Aorta (tissue), 5 donors: ENCODE measurements around the gene TMEM31. TPM values are rescaled to one million over a fixed set of nuclear protein-coding genes. Genes with fewer than 3 reads are reported as not detected.

Experiments
- ATAC-seq: fragments of 200-7000 bp; cut with Tn5 transposase; one replicate; pipeline ENCODE4 v1.9.1; 2022; ENCODE audit warnings: moderate library complexity; ENCODE audit not compliant: low FRiP score
- DNase-seq, 2 donors: peaks; one replicate each; pipeline ENCODE4 v3.0.0-alpha.2; 2020
- H3K27ac ChIP-seq, 2 donors: one replicate each; pipeline ENCODE4 v1.5.1; 2013; ENCODE audit warnings: low read length in 2 of 2, mild to moderate bottlenecking in 2 of 2, moderate library complexity in 2 of 2, control low read depth in 1 of 2, inconsistent platforms in 1 of 2, low read depth in 1 of 2
- H3K27me3 ChIP-seq, 2 donors: one replicate each; pipeline ENCODE4 v1.6.1; 2013; ENCODE audit warnings: control low read depth in 1 of 2, low read length in 1 of 2, mild to moderate bottlenecking in 1 of 2, moderate library complexity in 1 of 2; ENCODE audit not compliant: insufficient read depth in 2 of 2, control insufficient read depth in 1 of 2
- H3K36me3 ChIP-seq, 2 donors: one replicate each; pipeline ENCODE4 v1.6.1; 2013; ENCODE audit warnings: control low read depth in 1 of 2, low read length in 1 of 2, mild to moderate bottlenecking in 1 of 2; ENCODE audit not compliant: insufficient read depth in 2 of 2, control insufficient read depth in 1 of 2
- H3K4me1 ChIP-seq, 2 donors: one replicate each; pipeline ENCODE4 v1.6.1; 2013; ENCODE audit warnings: low read length in 2 of 2, control low read depth in 1 of 2, mild to moderate bottlenecking in 1 of 2, moderate library complexity in 1 of 2; ENCODE audit not compliant: insufficient read depth in 2 of 2, control insufficient read depth in 1 of 2
- H3K4me3 ChIP-seq, 2 donors: one replicate each; pipeline ENCODE4 v1.5.1; 2013; ENCODE audit warnings: low read length in 2 of 2, control low read depth in 1 of 2, mild to moderate bottlenecking in 1 of 2
- H3K9me3 ChIP-seq: one replicate; pipeline ENCODE4 v1.6.1; 2013; ENCODE audit warnings: mild to moderate bottlenecking, low read length; ENCODE audit not compliant: control insufficient read depth
- WGBS, 2 donors: extraction: QIAGEN DNeasy Blood & Tissue Kit; methylation state at CpG; one replicate each; pipeline ENCODE4 v1.1.7; 2013; 5-methylcytosine and 5-hydroxymethylcytosine counted together
- intact Hi-C, 2 donors: fragments of 100-400 bp; cut with DNase I; formaldehyde crosslinking; loops; one replicate each; pipeline versions ENCODE4 v1.14.2 to v1.15.0; 2022
- polyA plus RNA-seq, 2 donors: library from polyadenylated mRNA; stranded (reverse); fragments of 200-250 nt; gene quantifications; one replicate each; pipeline ENCODE4 v1.2.3, GENCODE V29; 2013
- total RNA-seq, 2 donors: library from RNA; stranded (reverse); fragmentation: NEBNext Ultra II Directional; extraction: Animal tissue kit (Norgen Biotek cat#: 25700); gene quantifications; one replicate each; pipeline ENCODE4 v1.2.1, GENCODE V29; 2021
- donor health status: healthy with polysubstance abuse.
- donor health status: Bipolar disorder and iron deficiency.
- donor health status: DM: no; HTN: no; CAD: no.
- donor health status: DM: no; HTN: no; CAD: no.
- donor health status: DM: yes; HTN: yes; CAD: no.

TMEM31 gene
- total and polyA plus RNA-seq, 4 donors: not detected

DNA sequence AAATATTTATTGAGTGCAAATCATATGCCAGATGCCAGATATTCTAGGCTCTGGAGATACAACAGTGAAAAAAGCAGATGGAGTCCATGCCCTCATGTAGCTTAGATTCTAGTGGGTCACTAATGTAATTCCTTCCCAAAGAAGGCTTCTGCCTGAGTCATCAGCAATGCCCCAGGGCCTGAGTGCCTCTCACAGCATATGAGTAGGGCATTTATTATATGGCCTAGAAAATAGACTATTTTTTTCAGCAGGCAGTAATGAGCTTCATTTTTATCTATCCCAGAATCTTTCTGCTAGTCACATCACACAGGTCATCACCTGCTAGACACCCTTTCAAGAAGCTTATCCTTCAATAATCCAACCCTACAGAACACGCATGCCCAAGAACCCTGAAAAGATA, 22.3 kb downstream of the TMEM31 start:
- H3K27ac ChIP-seq: no peak overlapping the region
- H3K9me3 ChIP-seq: no peaks in the 10 kb centered on the region
- DNase-seq (no peak), ATAC-seq (no peak)
- peaks cover 0 to 2% of the 10 kb centered on the region in 2 donors for H3K4me1 ChIP-seq
- intact Hi-C loops: no loop called here
- WGBS, 2 donors: 92 to 98% methylated on average over 1 of the region's 1 CpG
- no peak overlapping the region for H3K4me3 ChIP-seq
- no peaks in the 10 kb centered on the region for H3K36me3 ChIP-seq
- H3K27me3 ChIP-seq: no peaks in the 10 kb centered on the region

DNA sequence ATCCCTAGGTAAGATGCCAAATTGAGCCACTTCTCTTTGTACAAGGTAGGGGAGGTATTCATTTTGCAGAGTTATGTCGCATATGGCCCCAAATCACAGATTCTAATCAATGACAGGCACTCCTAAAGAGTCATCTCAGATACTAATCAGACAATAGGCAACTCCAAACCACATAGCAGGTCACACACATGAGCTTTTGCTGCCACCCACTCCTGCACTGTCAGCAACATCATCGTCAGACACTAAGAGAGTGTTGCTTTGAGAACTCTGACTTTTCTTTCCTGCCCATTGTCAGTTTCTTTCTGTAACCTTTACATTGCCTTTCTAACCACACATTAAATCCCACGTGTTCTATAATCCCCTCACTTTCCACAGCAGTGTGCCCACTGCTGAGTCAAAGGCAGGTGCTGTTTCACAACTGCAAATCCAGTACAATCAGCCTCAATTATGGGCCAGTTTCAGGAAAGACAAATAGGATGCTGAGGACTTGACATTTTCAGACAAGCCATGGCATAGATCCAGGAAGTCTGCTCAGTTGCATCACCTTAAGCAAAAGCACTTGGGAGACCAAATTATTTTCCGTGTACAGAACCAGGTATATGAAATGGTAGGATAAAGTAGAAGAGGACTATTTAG, 23.5 kb downstream of the TMEM31 start:
- DNase-seq: no peak
- H3K27me3 ChIP-seq: no peaks in the 10 kb centered on the region

DNA sequence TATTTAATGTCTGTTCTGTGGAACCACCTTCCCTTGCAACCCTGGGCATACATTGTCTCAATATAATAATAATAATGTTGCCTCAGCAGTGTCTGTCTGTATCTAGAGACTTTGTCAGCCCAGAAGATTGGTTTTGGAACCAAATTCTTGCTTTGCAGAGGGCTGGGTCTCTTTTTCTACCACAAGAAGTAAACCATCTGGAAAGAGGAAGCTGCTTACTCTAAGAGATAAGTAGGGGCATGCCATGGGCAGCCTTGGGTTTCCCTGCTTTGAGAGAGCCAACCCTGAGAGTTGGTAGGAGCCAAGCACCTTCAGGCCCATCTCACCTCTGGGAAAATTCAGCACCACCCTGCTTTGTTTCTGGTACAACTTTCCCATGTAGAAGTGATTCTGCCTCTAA, 27.0 kb downstream of the TMEM31 start:
- no peaks in the 10 kb centered on the region for H3K4me1 ChIP-seq
- H3K4me3 ChIP-seq: no peak overlapping the region
- DNase-seq: no peak
- H3K27ac ChIP-seq: no peak overlapping the region
- intact Hi-C loops: no loop called here
- no peaks in the 10 kb centered on the region for H3K27me3 ChIP-seq
- no peaks in the 10 kb centered on the region for H3K36me3 ChIP-seq
- no peak for ATAC-seq
- no peaks in the 10 kb centered on the region for H3K9me3 ChIP-seq

More for the DNA sequence above, 23.5 kb downstream of the TMEM31 start:
- intact Hi-C loops: no loop called here
- H3K36me3 ChIP-seq: no peaks in the 10 kb centered on the region
- no peaks in the 10 kb centered on the region for H3K9me3 ChIP-seq
- no peak for ATAC-seq
- H3K27ac ChIP-seq: no peak overlapping the region
- H3K4me3 ChIP-seq: no peak overlapping the region
- WGBS, 2 donors: 68 to 82% methylated on average over 4 of the region's 4 CpGs
- peaks cover 0 to 2% of the 10 kb centered on the region in 2 donors for H3K4me1 ChIP-seq

DNA sequence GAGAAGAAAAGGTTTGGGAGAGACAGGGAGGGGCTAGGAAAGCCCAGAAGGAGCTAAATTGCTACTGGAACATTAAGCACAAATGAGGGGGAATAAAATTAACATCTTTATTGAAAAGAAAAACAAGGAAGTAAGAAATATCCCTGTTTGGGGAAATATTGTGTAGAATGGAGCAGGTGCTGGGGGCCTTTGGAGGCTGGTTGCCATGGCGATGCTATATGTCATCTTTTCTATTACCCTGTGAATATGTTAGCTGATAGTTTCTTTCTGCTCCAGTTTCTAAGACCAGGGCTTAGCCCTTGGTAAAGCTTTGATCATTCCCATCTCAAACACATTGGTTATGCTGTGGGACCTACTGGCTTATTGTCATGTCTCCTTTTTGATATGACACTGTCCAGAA, 28.7 kb downstream of the TMEM31 start:
- Histone ChIP-seq H3K36me3 (no peaks in the 10 kb centered on the region), H3K4me1 (no peaks in the 10 kb centered on the region), H3K27ac (no peak overlapping the region), H3K9me3 (no peaks in the 10 kb centered on the region), H3K27me3 (no peaks in the 10 kb centered on the region), H3K4me3 (no peak overlapping the region)
- intact Hi-C loops: no loop called here
- ATAC-seq (no peak), DNase-seq (no peak)
- whole genome bisulfite sequencing, 2 donors: 90 to 100% methylated on average over 1 of the region's 1 CpG

DNA sequence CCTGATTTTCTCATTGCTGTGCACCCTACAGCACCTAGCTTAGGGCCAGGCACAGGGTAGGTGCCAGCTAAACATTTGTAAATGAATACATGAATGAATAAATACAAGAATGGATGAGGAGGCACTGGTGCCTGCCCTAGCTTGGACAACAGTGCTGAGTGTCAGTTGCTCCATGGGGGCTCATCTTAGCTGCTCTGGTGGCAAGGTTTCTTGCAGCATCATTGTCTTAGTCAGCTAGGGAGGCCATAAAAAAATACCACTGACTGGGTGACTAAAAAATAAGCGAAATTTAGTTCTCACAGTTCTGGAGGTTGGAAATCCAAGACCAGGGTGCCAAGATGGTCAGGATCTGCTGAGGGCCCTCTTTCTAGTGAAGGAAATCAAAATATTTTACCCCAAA, 31.2 kb downstream of the TMEM31 start:
- no peak for DNase-seq
- ATAC-seq: no peak
- Histone ChIP-seq H3K4me3 (no peak overlapping the region), H3K27me3 (no peaks in the 10 kb centered on the region), H3K36me3 (no peaks in the 10 kb centered on the region), H3K27ac (no peak overlapping the region), H3K9me3 (no peaks in the 10 kb centered on the region), H3K4me1 (no peaks in the 10 kb centered on the region)
- intact Hi-C loops: no loop called here
- WGBS, 2 donors: 65 to 97% methylated on average over 1 of the region's 1 CpG

DNA sequence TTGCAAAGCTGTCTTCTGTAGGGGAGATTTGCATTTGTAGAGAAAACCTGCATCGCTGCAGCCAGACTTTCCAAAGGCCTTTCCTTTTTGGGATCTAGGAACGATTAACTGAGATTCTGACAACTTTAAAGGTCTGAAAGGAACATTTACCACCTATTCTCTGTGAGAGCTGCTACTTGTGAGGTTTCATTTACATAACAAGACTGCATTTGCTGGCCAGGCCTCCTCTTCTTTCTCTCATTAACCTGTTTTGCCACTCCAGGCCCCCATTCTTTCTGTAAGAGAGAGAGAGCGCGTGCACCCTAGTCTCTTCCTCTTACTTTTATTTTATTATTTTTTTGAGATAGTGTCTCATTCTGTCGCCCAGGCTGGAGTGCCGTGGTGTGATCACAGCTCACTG, 31.6 kb downstream of the TMEM31 start:
- Histone ChIP-seq H3K4me1 (no peaks in the 10 kb centered on the region), H3K27ac (no peak overlapping the region), H3K4me3 (no peak overlapping the region), H3K9me3 (no peaks in the 10 kb centered on the region), H3K27me3 (no peaks in the 10 kb centered on the region), H3K36me3 (no peaks in the 10 kb centered on the region)
- DNase-seq (no peak), ATAC-seq (no peak)
- WGBS, 2 donors: 58 to 88% methylated on average over 6 of the region's 6 CpGs
- intact Hi-C loops: no loop called here

DNA sequence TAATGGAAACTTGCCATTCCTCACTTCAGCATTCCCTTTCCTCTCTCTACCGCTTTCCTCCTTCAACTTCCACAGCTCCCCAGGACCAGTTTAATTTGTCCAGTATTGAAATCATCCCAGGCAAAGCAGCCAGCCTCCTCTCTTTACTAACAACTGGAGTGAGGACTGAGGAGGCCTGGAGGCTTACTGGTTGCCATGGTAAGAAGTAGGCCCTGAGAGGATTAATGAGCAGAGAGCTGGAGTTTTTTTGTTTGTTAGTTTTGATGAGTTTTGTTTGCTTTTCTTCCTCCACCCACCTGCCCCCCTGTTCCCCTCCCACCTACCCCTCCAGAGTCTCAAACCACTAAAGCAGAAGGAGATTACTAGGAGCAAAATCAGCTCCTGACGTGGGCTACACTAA, 36.5 kb downstream of the TMEM31 start:
- intact Hi-C loops: no loop called here
- no peak overlapping the region for H3K4me3 ChIP-seq
- DNase-seq (no peak), ATAC-seq (no peak)
- no peak overlapping the region for H3K27ac ChIP-seq
- no peaks in the 10 kb centered on the region for H3K36me3 ChIP-seq
- H3K9me3 ChIP-seq: no peaks in the 10 kb centered on the region
- 73 to 90% methylated on average over 2 of the region's 2 CpGs for WGBS, 2 donors
- H3K4me1 ChIP-seq: no peaks in the 10 kb centered on the region
- no peaks in the 10 kb centered on the region for H3K27me3 ChIP-seq

DNA sequence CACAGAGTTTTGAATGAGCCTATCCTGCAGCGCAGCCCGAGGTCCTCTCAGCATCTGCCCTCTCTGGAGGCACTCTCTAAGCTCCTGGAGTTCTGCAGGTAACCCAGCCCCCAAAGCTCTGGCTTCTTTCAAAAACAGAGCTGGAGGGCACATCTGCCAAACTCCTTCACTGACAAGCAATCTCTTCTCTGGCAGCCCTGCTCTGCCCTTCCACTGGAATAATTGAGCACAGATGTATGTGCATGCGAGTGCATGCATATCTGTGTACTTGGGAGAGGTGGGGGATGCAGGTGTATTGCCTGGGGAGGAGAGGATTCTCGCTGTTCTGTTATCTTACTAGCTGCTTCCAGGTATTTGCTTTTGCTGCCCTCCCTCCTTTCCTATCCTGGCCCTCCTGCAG, 43.7 kb downstream of the TMEM31 start:
- H3K9me3 ChIP-seq: no peaks in the 10 kb centered on the region
- no peak overlapping the region for H3K27ac ChIP-seq
- intact Hi-C loops: no loop called here
- DNase-seq: no peak
- no peak for ATAC-seq
- no peak overlapping the region for H3K4me3 ChIP-seq
- WGBS, 2 donors: 81 to 95% methylated on average over 4 of the region's 4 CpGs
- no peaks in the 10 kb centered on the region for H3K27me3 ChIP-seq
- H3K4me1 ChIP-seq: no peaks in the 10 kb centered on the region
- no peaks in the 10 kb centered on the region for H3K36me3 ChIP-seq

DNA sequence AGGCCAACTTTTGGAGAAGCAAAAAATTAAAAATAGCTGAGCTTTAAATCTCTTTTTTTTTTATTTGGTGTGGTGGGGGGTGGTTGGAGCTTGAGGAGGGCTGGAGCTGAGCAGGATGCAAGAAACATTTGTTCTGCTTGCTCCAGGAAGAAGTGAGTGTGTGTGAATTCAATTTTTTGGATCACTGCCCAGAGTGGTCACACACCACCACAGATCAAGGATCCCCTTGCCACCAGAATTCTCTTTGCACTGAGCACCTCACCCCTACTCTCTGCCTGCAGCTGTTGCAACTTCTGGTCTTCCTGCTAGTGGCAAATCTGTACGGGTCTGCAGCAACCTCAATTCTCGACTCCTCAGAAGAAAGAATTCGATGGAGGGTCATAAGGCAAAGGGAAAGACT, 46.0 kb downstream of the TMEM31 start:
- no peak overlapping the region for H3K4me3 ChIP-seq
- DNase-seq (no peak), ATAC-seq (no peak)
- H3K27me3 ChIP-seq: no peaks in the 10 kb centered on the region
- no peaks in the 10 kb centered on the region for H3K4me1 ChIP-seq
- H3K27ac ChIP-seq: no peak overlapping the region
- 72 to 74% methylated on average over 3 of the region's 3 CpGs for WGBS, 2 donors
- no peaks in the 10 kb centered on the region for H3K9me3 ChIP-seq
- intact Hi-C loops: no loop called here
- no peaks in the 10 kb centered on the region for H3K36me3 ChIP-seq
